ENCODE measurements around the gene EPO.
A peak's percentile ranks its signal among the peaks of the same experiment; 100 is the strongest.
"Not testable (repeated sequence)": the region's sequence is repeated elsewhere in the genome, so short reads cannot be mapped to it uniquely, and the experiment has no call there.

Gene EPO

GRCh38 chr7:100687751-100688300 is 32.4 kb upstream of the EPO start:
- Mint-ChIP-seq H3K27me3 (no peaks in the 10 kb centered on the region), H3K4me1 (peaks cover 34 to 41% of the 10 kb centered on the region in 2 donors), H3K9me3 (no peaks in the 10 kb centered on the region), H3K36me3 (peaks cover 20 to 40% of the 10 kb centered on the region in 2 donors), H3K4me3 (no peak overlapping the region), H3K27ac (peak overlapping the region; percentile 82)
- ATAC-seq (replicated peaks) = no peak
- DNase-seq = no peak

GRCh38 chr7:100688326-100688860 is 31.9 kb upstream of the EPO start:
- DNase-seq (no peak), ATAC-seq (replicated peaks) (no peak)
- Mint-ChIP-seq H3K36me3 (peaks cover 23 to 42% of the 10 kb centered on the region in 2 donors), H3K4me3 (no peak overlapping the region), H3K9me3 (no peaks in the 10 kb centered on the region), H3K27me3 (no peaks in the 10 kb centered on the region), H3K27ac (peak overlapping the region; percentile 82), H3K4me1 (peaks cover 37 to 47% of the 10 kb centered on the region in 2 donors)

DNA sequence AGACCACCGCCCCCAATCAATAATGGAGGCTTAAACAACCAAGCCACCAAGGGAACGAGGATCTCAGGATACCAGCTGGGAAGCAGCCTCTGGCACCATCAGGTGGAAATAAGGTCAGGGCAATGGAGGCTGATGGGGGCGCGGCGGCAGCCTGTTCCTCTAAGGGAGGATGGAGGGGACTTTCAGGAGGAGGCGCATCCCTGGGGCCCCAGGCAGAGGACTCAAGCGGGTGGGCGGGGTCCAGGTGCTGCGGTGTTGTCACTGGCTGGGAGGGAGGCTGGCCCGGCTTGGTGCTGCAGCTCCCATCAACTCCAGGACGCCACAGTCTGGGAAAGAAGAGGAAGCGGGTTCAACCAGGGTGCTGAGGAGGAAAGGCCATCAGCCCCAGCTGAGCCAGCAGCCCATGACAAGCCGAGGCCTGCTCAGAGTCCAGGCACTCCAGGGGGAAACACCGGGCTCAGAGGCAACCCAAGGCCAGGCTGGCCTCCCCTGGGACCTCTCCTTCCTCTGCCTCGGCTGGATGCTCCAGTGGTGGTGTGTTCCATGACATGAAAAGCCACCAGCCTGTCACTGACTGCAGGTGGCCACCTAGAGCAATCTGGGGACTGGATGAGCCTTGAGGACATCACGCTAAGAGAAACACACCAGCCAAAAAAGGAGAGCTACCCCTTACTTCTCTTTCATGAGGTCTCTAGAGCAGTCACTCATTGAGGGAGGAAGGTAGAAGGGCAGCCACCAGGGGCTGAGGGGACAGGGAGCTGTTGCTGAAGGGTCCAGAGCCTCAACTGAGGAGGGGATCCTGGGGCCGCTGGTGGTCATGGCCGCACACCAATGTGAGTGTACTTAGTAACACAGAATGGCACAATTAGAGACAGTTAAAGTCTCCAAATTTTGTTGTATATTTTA is 30.8 kb upstream of the EPO start:
- peak overlapping the region; percentile 82 for H3K27ac Mint-ChIP-seq
- H3K36me3 Mint-ChIP-seq = peaks cover 19 to 41% of the 10 kb centered on the region in 2 donors
- no peaks in the 10 kb centered on the region for H3K27me3 Mint-ChIP-seq
- H3K4me3 Mint-ChIP-seq = peak overlapping the region; percentile 38 to 63
- no peaks in the 10 kb centered on the region for H3K9me3 Mint-ChIP-seq
- peak; percentile 79 for DNase-seq
- peak; percentile 65 to 72 for ATAC-seq (replicated peaks)
- peaks cover 37 to 47% of the 10 kb centered on the region in 2 donors for H3K4me1 Mint-ChIP-seq

DNA sequence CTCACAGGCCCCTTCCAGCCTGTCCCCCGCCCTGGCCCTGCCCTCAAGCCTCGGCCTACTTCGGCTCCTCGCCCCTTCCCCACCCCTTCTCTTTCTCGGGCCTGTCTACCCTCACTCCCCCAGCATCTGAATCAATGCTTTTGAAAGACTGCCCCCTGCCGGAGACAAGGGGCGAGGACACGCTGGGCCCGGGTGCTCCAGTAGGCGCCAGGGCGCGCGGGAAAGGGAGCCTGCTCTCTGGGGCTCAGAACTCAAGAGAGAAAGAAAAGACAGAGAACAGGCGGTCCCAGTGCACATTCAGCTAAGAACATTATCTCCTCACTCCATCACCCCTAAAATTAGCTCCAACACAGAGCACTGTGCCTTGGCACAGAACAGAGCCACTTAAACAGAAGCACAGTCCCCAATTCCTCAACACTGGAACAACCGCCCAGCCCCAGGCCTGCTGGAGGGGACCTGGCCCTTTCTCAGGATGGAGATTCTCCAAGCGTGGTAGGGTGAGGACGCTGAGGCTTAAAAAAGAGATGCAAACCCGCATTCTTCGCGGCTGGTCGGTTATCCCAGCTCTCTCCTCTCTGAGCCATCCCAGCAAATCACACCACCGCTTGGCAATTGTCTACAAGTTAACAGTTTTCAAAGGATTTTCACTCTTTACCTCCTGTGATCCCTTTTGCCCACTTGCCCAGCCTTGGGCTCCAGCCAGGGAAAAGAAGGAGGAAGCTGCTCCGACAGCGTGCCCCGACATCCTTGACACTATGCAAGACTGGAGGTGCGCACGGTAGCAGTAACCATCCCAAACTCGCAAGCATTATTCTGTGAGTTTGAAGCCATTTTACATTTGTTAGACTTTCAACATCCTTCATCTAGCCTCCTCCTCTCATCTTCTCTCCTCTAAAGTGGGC is 28.3 kb upstream of the EPO start:
- peak; percentile 64 for DNase-seq
- peak overlapping the region; percentile 96 to 98 for H3K4me3 Mint-ChIP-seq
- peak overlapping the region; percentile 96 for H3K27ac Mint-ChIP-seq
- peaks cover 9 to 30% of the 10 kb centered on the region in 2 donors for H3K36me3 Mint-ChIP-seq
- H3K4me1 Mint-ChIP-seq = peaks cover 45 to 62% of the 10 kb centered on the region in 2 donors
- H3K27me3 Mint-ChIP-seq = no peaks in the 10 kb centered on the region
- H3K9me3 Mint-ChIP-seq = no peaks in the 10 kb centered on the region
- ATAC-seq (replicated peaks) = peak; percentile 58 to 60

GRCh38 chr7:100692578-100692961 is 27.7 kb upstream of the EPO start:
- ATAC-seq (replicated peaks) = no peak
- Mint-ChIP-seq H3K27me3 (no peaks in the 10 kb centered on the region), H3K4me3 (peak overlapping the region; percentile 96 to 98), H3K4me1 (peaks cover 45 to 62% of the 10 kb centered on the region in 2 donors), H3K27ac (peak overlapping the region; percentile 96), H3K36me3 (peaks cover 9 to 29% of the 10 kb centered on the region in 2 donors), H3K9me3 (no peaks in the 10 kb centered on the region)
- DNase-seq = no peak

GRCh38 chr7:100693312-100694097 is 26.8 kb upstream of the EPO start:
- H3K36me3 Mint-ChIP-seq = peaks cover 5 to 23% of the 10 kb centered on the region in 2 donors
- H3K4me3 Mint-ChIP-seq = peak overlapping the region; percentile 96 to 98
- DNase-seq = no peak
- H3K27me3 Mint-ChIP-seq = no peaks in the 10 kb centered on the region
- peak overlapping the region; percentile 96 for H3K27ac Mint-ChIP-seq
- peaks cover 41 to 54% of the 10 kb centered on the region in 2 donors for H3K4me1 Mint-ChIP-seq
- H3K9me3 Mint-ChIP-seq = no peaks in the 10 kb centered on the region
- peak; percentile 20 to 36 for ATAC-seq (replicated peaks)

DNA sequence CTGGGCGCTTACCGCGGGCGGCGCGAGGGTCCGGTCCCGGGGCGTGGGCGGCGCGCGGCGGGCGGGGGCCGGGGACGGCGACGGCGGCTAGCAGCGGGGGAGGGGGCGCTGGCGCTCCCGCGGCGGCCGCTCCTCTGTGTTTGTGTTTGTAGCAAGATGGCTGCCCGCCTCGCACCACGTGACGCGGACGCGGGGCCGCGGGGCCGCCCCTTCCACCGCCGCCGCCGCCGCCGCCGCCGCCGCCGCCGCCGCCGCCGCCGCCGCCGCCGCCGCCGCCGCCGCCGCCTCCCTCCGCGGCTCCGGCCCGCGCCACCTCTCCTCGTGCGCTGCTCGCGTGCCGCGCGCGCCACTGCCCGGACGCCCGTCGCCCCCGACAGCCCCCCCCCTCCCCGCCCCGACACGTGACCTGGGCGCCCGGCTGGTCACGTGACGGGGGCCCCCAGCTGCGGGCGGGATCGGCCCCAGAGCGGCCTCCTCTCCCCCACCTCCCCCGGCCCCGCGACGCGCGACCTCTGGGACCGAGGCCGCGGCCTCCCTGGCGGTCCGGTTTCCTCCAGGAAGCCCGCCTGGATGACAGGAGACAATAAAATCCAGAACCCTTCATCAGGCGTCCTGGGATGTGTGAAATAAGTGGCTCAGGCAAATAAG is 26.0 kb upstream of the EPO start, which contains the start of gene GIGYF1:
Gene GIGYF1 (minus strand): TSS at position 153 of the 648 bp plus-strand sequence. CDS start 6,012 bp downstream, outside the sequence.
- Mint-ChIP-seq H3K9me3 (no peaks in the 10 kb centered on the region), H3K36me3 (peaks cover 5 to 16% of the 10 kb centered on the region in 2 donors), H3K4me1 (peaks cover 35 to 47% of the 10 kb centered on the region in 2 donors), H3K4me3 (peak within 1 kb of the TSS; percentile 96 to 98), H3K27ac (peak within 1 kb of the TSS; percentile 96), H3K27me3 (peaks cover 0 to 2% of the 10 kb centered on the region in 2 donors)
- ATAC-seq (replicated peaks) = peak; percentile 48 to 58
- peak; percentile 60 for DNase-seq

- DNase-seq = no peak
- Mint-ChIP-seq H3K4me1 (peaks cover 27 to 36% of the 10 kb centered on the region in 2 donors), H3K27me3 (peaks cover 2 to 13% of the 10 kb centered on the region in 2 donors), H3K27ac (peak overlapping the region; percentile 90), H3K36me3 (peaks cover 5 to 10% of the 10 kb centered on the region in 2 donors), H3K4me3 (peak overlapping the region in 1 of 2 donors; percentile 72), H3K9me3 (no peaks in the 10 kb centered on the region)
- ATAC-seq (replicated peaks) = no peak
Measured at GRCh38 chr7:100696123-100696521, 24.1 kb upstream of the EPO start.

DNA sequence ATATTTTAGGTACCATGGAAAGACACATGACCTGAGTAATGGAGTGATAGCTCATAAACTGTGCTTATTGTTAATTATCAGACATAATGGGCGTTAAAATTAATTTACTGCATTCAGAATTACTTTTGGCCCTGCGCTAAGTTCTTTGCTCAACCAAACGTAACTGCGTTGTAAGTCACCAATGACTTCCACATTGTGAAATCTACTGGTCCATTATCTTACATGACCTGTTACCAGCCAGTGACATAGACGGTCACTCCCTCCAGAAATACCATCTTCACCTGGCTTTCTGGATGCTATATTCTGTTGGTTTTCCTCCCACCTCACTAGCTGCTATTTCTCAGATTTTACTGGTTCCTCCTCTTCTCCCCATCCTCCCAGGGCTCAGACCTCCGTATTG is 21.2 kb upstream of the EPO start:
- Mint-ChIP-seq H3K4me1 (peaks cover 9 to 15% of the 10 kb centered on the region in 2 donors), H3K36me3 (no peaks in the 10 kb centered on the region), H3K4me3 (no peak overlapping the region), H3K9me3 (no peaks in the 10 kb centered on the region), H3K27me3 (peaks cover 5 to 16% of the 10 kb centered on the region in 2 donors), H3K27ac (no peak overlapping the region)
- no peak for DNase-seq
- ATAC-seq (replicated peaks) = no peak

DNA sequence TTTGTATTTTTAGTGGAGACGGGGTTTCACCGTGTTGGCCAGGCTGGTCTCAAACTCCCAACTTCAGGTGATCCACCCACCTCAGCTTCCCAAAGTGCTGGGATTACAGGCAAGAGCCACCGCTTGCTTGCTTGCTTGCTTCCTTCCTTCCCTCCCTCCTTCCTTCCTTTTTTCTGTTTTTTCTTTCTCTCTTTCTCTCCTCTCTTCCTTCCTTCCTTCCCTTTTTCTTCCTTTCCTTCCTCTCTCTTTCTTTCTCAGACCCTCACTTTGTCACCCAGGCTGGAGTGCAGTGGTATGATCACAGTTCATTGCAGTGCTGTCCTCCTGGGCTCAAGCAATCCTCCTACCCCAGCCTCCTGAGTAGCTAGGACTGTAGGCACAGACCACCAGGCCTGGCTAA is 19.2 kb upstream of the EPO start:
- H3K9me3 Mint-ChIP-seq; DNase-seq; H3K27ac Mint-ChIP-seq; H3K36me3 Mint-ChIP-seq; H3K4me1 Mint-ChIP-seq; H3K4me3 Mint-ChIP-seq; ATAC-seq (replicated peaks): not testable (repeated sequence)
- H3K27me3 Mint-ChIP-seq = peaks cover 5 to 16% of the 10 kb centered on the region in 2 donors

GRCh38 chr7:100705320-100705752 is 14.9 kb upstream of the EPO start:
- peak overlapping the region; percentile 97 for H3K27ac Mint-ChIP-seq
- DNase-seq (peak; percentile 83), ATAC-seq (replicated peaks) (peak; percentile 72 to 77)
- H3K27me3 Mint-ChIP-seq = peaks cover 5 to 6% of the 10 kb centered on the region in 2 donors
- H3K36me3 Mint-ChIP-seq = peaks cover 6 to 13% of the 10 kb centered on the region in 2 donors
- no peaks in the 10 kb centered on the region for H3K9me3 Mint-ChIP-seq
- peak overlapping the region; percentile 98 to 99 for H3K4me3 Mint-ChIP-seq
- H3K4me1 Mint-ChIP-seq = peaks cover 10 to 29% of the 10 kb centered on the region in 2 donors

GRCh38 chr7:100705753-100706671 is 14.3 kb upstream of the EPO start, which contains the start of gene POP7:
TSS of gene POP7 (plus strand) at chr7:100706121. CDS start at chr7:100706831, 710 bp downstream.
- Mint-ChIP-seq H3K4me3 (peak within 1 kb of the TSS; percentile 98 to 99), H3K27me3 (peaks cover 4 to 5% of the 10 kb centered on the region in 2 donors), H3K9me3 (no peaks in the 10 kb centered on the region), H3K36me3 (peaks cover 6 to 19% of the 10 kb centered on the region in 2 donors), H3K4me1 (peaks cover 10 to 29% of the 10 kb centered on the region in 2 donors), H3K27ac (peak within 1 kb of the TSS; percentile 97)
- peak; percentile 95 to 96 for ATAC-seq (replicated peaks)
- DNase-seq = peak; percentile 98
